ENCODE measurements around the gene PRKACB.

Gene PRKACB

DNA sequence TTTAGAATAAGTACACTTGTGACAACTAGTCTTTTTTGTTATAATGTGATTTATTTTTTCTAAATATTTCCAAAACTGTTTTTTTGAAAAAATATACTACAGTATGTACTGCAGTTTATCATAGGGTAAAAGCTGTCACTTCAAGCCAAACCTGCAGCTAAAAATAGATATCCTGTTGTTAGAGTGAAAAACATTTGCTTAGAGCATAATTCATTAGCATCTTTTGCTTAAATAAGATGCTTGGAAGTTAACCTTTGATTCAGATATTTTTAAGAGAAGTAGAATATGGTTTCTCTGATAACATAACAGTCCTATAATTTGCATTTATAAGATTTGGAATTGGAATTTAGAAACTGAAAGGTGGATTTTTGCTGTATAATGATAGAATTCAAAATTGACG lies 21.5 kb downstream of the PRKACB start:
- Histone ChIP-seq H3K4me2 (ENCODE audit: low read length) (peak overlapping the region; percentile 46), H3K9me2 (replicated peaks; ENCODE audit: control insufficient read depth, low read length) (no peaks in the 10 kb centered on the region), H3F3A (ENCODE audit: control insufficient read depth, insufficient read depth) (0 out of 2 replicates have a peak, but pooled peaks cover under 1% of the 10 kb centered on the region), H3K27me3 (ENCODE audit: control insufficient read depth, low read length) (no peaks in the 10 kb centered on the region), H3K79me2 (ENCODE audit: control insufficient read depth, low read length) (peaks cover 95% of the 10 kb centered on the region), H3K9me3 (ENCODE audit: control insufficient read depth, insufficient read depth, low read length) (no peaks in the 10 kb centered on the region), H3K4me3 (ENCODE audit: low read length) (peak overlapping the region; percentile 19; the same call in 1 of the 2 replicates), H3K4me1 (ENCODE audit: control insufficient read depth, low read length) (peaks cover 49% of the 10 kb centered on the region), H3K36me3 (ENCODE audit: control insufficient read depth, low read length) (peaks cover 12% of the 10 kb centered on the region; the same call in 1 of the 2 replicates), H3K27ac (ENCODE audit: low read depth, low read length) (no peak overlapping the region), H4K20me1 (ENCODE audit: control insufficient read depth, insufficient read depth, low read depth, low read length) (no peaks in the 10 kb centered on the region)
- no peak for TF ChIP-seq CTCF (IDR thresholded peaks at IDR 0.05; ENCODE audit: low read depth, low read length, poor library complexity, severe bottlenecking)
- no peak for TF ChIP-seq EZH2phosphoT487 (IDR thresholded peaks at IDR 0.05; ENCODE audit: borderline replicate concordance, low read length)

GRCh38 chr1:84166797-84167196 lies 22.7 kb downstream of the PRKACB start:
- H3K27me3 ChIP-seq (ENCODE audit: control insufficient read depth, low read length): no peaks in the 10 kb centered on the region
- H3F3A ChIP-seq (ENCODE audit: control insufficient read depth, insufficient read depth): 0 out of 2 replicates have a peak, but pooled peaks cover 4% of the 10 kb centered on the region
- H3K4me2 ChIP-seq (ENCODE audit: low read length): no peak overlapping the region
- no peak overlapping the region for H3K27ac ChIP-seq (ENCODE audit: low read depth, low read length)
- H3K4me1 ChIP-seq (ENCODE audit: control insufficient read depth, low read length): peaks cover 49% of the 10 kb centered on the region
- H4K20me1 ChIP-seq (ENCODE audit: control insufficient read depth, insufficient read depth, low read depth, low read length): no peaks in the 10 kb centered on the region
- H3K9me2 ChIP-seq (replicated peaks; ENCODE audit: control insufficient read depth, low read length): no peaks in the 10 kb centered on the region
- TF ChIP-seq EZH2phosphoT487 (IDR thresholded peaks at IDR 0.05; ENCODE audit: borderline replicate concordance, low read length): no peak
- no peak for TF ChIP-seq CTCF (IDR thresholded peaks at IDR 0.05; ENCODE audit: low read depth, low read length, poor library complexity, severe bottlenecking)
- H3K4me3 ChIP-seq (ENCODE audit: low read length): no peak overlapping the region
- peaks cover 94% of the 10 kb centered on the region for H3K79me2 ChIP-seq (ENCODE audit: control insufficient read depth, low read length)
- H3K36me3 ChIP-seq (ENCODE audit: control insufficient read depth, low read length): peaks cover 15% of the 10 kb centered on the region; the same call in 1 of the 2 replicates
- H3K9me3 ChIP-seq (ENCODE audit: control insufficient read depth, insufficient read depth, low read length): no peaks in the 10 kb centered on the region

- Histone ChIP-seq H3K27ac (ENCODE audit: low read depth, low read length) (no peak overlapping the region), H3K9me2 (replicated peaks; ENCODE audit: control insufficient read depth, low read length) (no peaks in the 10 kb centered on the region), H3K9me3 (ENCODE audit: control insufficient read depth, insufficient read depth, low read length) (no peaks in the 10 kb centered on the region), H3K4me3 (ENCODE audit: low read length) (no peak overlapping the region), H3K4me2 (ENCODE audit: low read length) (no peak overlapping the region), H3K4me1 (ENCODE audit: control insufficient read depth, low read length) (peaks cover 53% of the 10 kb centered on the region), H3K79me2 (ENCODE audit: control insufficient read depth, low read length) (peaks cover 90% of the 10 kb centered on the region), H3K27me3 (ENCODE audit: control insufficient read depth, low read length) (no peaks in the 10 kb centered on the region), H3F3A (ENCODE audit: control insufficient read depth, insufficient read depth) (0 out of 2 replicates have a peak, but pooled peaks cover 4% of the 10 kb centered on the region), H3K36me3 (ENCODE audit: control insufficient read depth, low read length) (peaks cover 13% of the 10 kb centered on the region; the same call in 1 of the 2 replicates), H4K20me1 (ENCODE audit: control insufficient read depth, insufficient read depth, low read depth, low read length) (no peaks in the 10 kb centered on the region)
- no peak for TF ChIP-seq EZH2phosphoT487 (IDR thresholded peaks at IDR 0.05; ENCODE audit: borderline replicate concordance, low read length)
- TF ChIP-seq CTCF (IDR thresholded peaks at IDR 0.05; ENCODE audit: low read depth, low read length, poor library complexity, severe bottlenecking): no peak
These were observed 24.7 kb downstream of the PRKACB start for GRCh38 chr1:84168783-84169182.

Measured in DOHH2 (cell line).